Measurements from ENCODE around the gene URAD. TPM values are rescaled to one million over a fixed set of nuclear protein-coding genes. Genes with fewer than 3 reads are reported as not detected.

URAD gene
- total RNA-seq, 2 experiments from 2014 or later, result not detected

DNA sequence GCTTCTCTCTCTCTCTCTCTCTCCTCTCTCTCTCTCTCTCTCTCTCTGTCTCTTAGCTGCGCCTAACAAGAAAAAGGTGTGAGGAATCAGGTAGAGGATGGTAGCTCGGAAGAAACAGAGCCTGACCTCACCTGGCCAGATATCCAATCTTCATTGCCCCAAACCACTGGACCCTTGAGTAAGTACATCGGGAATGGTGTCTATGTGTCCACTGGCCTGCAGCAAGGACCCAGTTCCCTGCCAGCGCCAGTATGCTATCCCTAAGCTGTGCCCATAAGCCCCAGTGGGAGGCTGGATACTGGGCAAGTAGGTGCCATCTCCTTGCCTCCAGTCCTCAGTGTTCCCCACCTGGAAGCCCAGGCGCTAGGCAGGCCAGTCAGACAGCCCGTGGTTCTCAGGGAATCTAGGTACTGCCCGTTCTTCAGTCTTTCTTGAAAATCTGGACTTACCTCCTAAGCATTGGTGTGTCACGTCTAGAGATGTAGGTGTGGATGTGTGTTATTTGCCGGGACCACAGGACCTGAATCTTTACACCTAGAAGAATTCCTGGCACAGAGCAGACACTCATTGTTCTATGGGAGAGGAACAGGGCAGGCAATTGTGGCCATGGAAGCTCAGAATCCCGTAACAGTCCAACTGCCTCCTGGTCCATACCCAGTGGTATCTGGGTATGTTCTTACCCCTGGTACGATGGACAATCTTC is 7.3 kb downstream of the URAD start:
- no peak for TF ChIP-seq CTCF (IDR thresholded peaks at IDR 0.05)
- Mint-ChIP-seq H3K27me3 (peaks cover 63% of the 10 kb centered on the region), H3K4me3 (no peak overlapping the region), H3K4me1 (ENCODE audit: low read depth) (peaks cover 5% of the 10 kb centered on the region), H3K27ac (no peak overlapping the region), H3K9me3 (no peaks in the 10 kb centered on the region), H3K36me3 (ENCODE audit: low read depth) (no peaks in the 10 kb centered on the region)
- intact Hi-C loops (cut with micrococcal nuclease), result loop anchor here (10.0 kb wide), 1 partner anchor 606 kb away; no protein-coding TSS in a partner anchor
- DNase-seq, result no peak
- POLR2A ChIA-PET, result interaction anchor here (1.4 kb wide), 1 partner anchor 28 kb away, joined by 4 read pairs; no protein-coding TSS in a partner anchor
- no peak for ATAC-seq
- CTCF ChIA-PET, result interaction anchor here (1.0 to 9.7 kb wide), 5 partner anchors 12 to 588 kb away, joined by 3 to 187 read pairs (median 3); no protein-coding TSS in a partner anchor

GRCh38 chr13:27980280-27980998 is 8.1 kb downstream of the URAD start:
- no peak for TF ChIP-seq CTCF (IDR thresholded peaks at IDR 0.05)
- Mint-ChIP-seq H3K27ac (no peak overlapping the region), H3K4me1 (ENCODE audit: low read depth) (peaks cover 8% of the 10 kb centered on the region), H3K9me3 (no peaks in the 10 kb centered on the region), H3K27me3 (peaks cover 70% of the 10 kb centered on the region), H3K36me3 (ENCODE audit: low read depth) (no peaks in the 10 kb centered on the region), H3K4me3 (no peak overlapping the region)
- ChIA-PET CTCF (interaction anchor here (1.0 to 9.7 kb wide), 3 partner anchors 11 to 152 kb away, joined by 3 to 187 read pairs (median 16); no protein-coding TSS in a partner anchor), POLR2A (no interaction called here)
- ATAC-seq (no peak), DNase-seq (no peak)
- intact Hi-C loops (cut with micrococcal nuclease), result loop anchor here (10.0 kb wide), 1 partner anchor 606 kb away; no protein-coding TSS in a partner anchor

GRCh38 chr13:27979765-27980279 is 8.7 kb downstream of the URAD start:
- no peak overlapping the region for H3K4me3 Mint-ChIP-seq
- H3K9me3 Mint-ChIP-seq, result no peaks in the 10 kb centered on the region
- ChIA-PET POLR2A (no interaction called here), CTCF (interaction anchor here (1.2 to 9.7 kb wide), 3 partner anchors 26 to 621 kb away, joined by 3 to 187 read pairs (median 16); no protein-coding TSS in a partner anchor)
- peaks cover 75% of the 10 kb centered on the region for H3K27me3 Mint-ChIP-seq
- intact Hi-C loops (cut with micrococcal nuclease), result loop anchor here (10.0 kb wide), 1 partner anchor 605 kb away; no protein-coding TSS in a partner anchor
- DNase-seq (no peak), ATAC-seq (no peak)
- no peak overlapping the region for H3K27ac Mint-ChIP-seq
- H3K4me1 Mint-ChIP-seq (ENCODE audit: low read depth), result peaks cover 12% of the 10 kb centered on the region
- H3K36me3 Mint-ChIP-seq (ENCODE audit: low read depth), result no peaks in the 10 kb centered on the region
- TF ChIP-seq CTCF (IDR thresholded peaks at IDR 0.05), result no peak

DNA sequence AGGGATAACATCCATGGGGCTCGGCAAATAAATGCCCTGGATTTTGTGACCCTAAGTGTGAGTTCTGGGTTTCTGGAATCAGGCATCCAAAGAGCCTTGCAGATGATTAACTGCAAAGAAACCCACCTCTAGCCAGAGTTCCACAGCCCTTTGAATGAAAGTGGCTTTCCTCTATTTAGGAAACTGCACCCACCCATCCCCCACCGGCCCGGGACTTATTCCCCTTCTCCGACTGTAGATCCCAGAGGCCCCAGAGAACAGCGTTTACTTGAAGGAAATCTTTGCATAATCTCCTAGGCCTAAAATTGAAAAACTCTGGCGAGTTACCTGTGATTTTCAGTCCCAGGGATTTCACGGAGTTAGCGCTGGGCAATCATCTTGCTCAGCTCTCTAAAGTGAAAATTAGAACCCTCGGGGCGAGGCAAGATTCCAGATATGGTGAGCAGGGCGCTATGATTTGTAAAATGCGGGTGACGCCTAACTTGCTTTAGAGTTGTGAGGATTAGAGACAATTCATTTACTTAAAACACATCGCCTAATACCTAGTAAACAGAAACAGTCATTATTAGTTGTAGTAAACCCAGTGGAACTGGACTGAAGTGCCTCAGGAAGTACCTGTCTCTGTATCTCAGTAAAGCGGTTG is 9.4 kb downstream of the URAD start:
- TF ChIP-seq CTCF (IDR thresholded peaks at IDR 0.05), result no peak
- intact Hi-C loops (cut with micrococcal nuclease), result no loop called here
- Mint-ChIP-seq H3K4me1 (ENCODE audit: low read depth) (peaks cover 12% of the 10 kb centered on the region), H3K36me3 (ENCODE audit: low read depth) (no peaks in the 10 kb centered on the region), H3K27me3 (peaks cover 80% of the 10 kb centered on the region), H3K4me3 (no peak overlapping the region), H3K27ac (no peak overlapping the region), H3K9me3 (no peaks in the 10 kb centered on the region)
- CTCF ChIA-PET, result interaction anchor here (1.2 to 9.7 kb wide), 3 partner anchors 25 to 620 kb away, joined by 3 to 187 read pairs (median 16); no protein-coding TSS in a partner anchor
- DNase-seq (no peak), ATAC-seq (no peak)
- POLR2A ChIA-PET, result no interaction called here
